ENCODE measurements around the gene TMEM179.

TMEM179 gene

DNA sequence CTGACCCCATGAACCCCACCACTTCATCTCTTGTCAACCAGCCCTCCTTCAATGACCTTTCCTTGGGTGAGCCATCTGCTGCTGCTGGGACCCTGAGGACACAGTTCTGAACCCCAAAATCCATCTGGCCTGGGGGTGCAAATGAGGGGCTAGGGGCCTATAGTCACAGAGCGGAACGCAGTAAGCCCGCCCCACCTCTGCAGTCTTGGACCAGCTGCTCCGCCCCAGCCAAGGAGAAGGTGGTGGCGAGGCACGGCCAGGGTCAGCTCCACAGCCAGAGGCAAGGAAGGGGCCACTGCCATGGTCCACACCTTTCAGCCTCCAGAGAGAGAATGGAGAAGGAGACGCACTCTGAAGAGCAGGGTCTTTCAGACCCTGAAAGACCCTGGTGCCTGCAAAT lies 5.1 kb downstream of the TMEM179 start (continued):
- no peak for TF ChIP-seq SNAI2 (CRISPR knock-in tag; IDR thresholded peaks at IDR 0.05)

GRCh38 chr14:104598910-104599273 lies 5.7 kb downstream of the TMEM179 start:
- ATAC-seq, result no peak
- TF ChIP-seq, protein P1, sequence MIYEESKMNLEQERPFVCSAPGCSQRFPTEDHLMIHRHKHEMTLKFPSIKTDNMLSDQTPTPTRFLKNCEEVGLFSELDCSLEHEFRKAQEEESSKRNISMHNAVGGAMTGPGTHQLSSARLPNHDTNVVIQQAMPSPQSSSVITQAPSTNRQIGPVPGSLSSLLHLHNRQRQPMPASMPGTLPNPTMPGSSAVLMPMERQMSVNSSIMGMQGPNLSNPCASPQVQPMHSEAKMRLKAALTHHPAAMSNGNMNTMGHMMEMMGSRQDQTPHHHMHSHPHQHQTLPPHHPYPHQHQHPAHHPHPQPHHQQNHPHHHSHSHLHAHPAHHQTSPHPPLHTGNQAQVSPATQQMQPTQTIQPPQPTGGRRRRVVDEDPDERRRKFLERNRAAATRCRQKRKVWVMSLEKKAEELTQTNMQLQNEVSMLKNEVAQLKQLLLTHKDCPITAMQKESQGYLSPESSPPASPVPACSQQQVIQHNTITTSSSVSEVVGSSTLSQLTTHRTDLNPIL (CRISPR knock-in tag; IDR thresholded peaks at IDR 0.05; ENCODE audit: low read depth), result no peak
- TF ChIP-seq BACH2 (CRISPR knock-in tag; IDR thresholded peaks at IDR 0.05; ENCODE audit: borderline replicate concordance), result no peak
- no peak for TF ChIP-seq GLIS3 (CRISPR knock-in tag; IDR thresholded peaks at IDR 0.05)
- TF ChIP-seq ZNF565 (CRISPR knock-in tag; conservative IDR thresholded peaks at IDR 0.05; ENCODE audit: low read depth), result no peak
- no peak for TF ChIP-seq RARB (CRISPR knock-in tag; IDR thresholded peaks at IDR 0.05)

GRCh38 chr14:104598039-104598909 lies 6.3 kb downstream of the TMEM179 start:
- no peak for ATAC-seq

More at GRCh38 chr14:104598039-104598909, 6.3 kb downstream of the TMEM179 start:
- TF ChIP-seq ZNF565 (CRISPR knock-in tag; conservative IDR thresholded peaks at IDR 0.05; ENCODE audit: low read depth), result no peak
- TF ChIP-seq, protein P2, sequence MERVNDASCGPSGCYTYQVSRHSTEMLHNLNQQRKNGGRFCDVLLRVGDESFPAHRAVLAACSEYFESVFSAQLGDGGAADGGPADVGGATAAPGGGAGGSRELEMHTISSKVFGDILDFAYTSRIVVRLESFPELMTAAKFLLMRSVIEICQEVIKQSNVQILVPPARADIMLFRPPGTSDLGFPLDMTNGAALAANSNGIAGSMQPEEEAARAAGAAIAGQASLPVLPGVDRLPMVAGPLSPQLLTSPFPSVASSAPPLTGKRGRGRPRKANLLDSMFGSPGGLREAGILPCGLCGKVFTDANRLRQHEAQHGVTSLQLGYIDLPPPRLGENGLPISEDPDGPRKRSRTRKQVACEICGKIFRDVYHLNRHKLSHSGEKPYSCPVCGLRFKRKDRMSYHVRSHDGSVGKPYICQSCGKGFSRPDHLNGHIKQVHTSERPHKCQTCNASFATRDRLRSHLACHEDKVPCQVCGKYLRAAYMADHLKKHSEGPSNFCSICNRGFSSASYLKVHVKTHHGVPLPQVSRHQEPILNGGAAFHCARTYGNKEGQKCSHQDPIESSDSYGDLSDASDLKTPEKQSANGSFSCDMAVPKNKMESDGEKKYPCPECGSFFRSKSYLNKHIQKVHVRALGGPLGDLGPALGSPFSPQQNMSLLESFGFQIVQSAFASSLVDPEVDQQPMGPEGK (CRISPR knock-in tag; IDR thresholded peaks at IDR 0.05; ENCODE audit: borderline replicate concordance), result no peak
- no peak for TF ChIP-seq ISL1 (CRISPR knock-in tag; IDR thresholded peaks at IDR 0.05)
- no peak for TF ChIP-seq OSR1 (CRISPR knock-in tag; IDR thresholded peaks at IDR 0.05)
- TF ChIP-seq ZNF70 (CRISPR knock-in tag; IDR thresholded peaks at IDR 0.05), result no peak
- no peak for TF ChIP-seq ZC3H10 (CRISPR knock-in tag; IDR thresholded peaks at IDR 0.05)
- TF ChIP-seq GLIS3 (CRISPR knock-in tag; IDR thresholded peaks at IDR 0.05), result no peak
- TF ChIP-seq, protein P1 (CRISPR knock-in tag; IDR thresholded peaks at IDR 0.05; ENCODE audit: low read depth), result no peak
- no peak for TF ChIP-seq BACH2 (CRISPR knock-in tag; IDR thresholded peaks at IDR 0.05; ENCODE audit: borderline replicate concordance)
- no peak for TF ChIP-seq RARB (CRISPR knock-in tag; IDR thresholded peaks at IDR 0.05)
- TF ChIP-seq, protein P3, sequence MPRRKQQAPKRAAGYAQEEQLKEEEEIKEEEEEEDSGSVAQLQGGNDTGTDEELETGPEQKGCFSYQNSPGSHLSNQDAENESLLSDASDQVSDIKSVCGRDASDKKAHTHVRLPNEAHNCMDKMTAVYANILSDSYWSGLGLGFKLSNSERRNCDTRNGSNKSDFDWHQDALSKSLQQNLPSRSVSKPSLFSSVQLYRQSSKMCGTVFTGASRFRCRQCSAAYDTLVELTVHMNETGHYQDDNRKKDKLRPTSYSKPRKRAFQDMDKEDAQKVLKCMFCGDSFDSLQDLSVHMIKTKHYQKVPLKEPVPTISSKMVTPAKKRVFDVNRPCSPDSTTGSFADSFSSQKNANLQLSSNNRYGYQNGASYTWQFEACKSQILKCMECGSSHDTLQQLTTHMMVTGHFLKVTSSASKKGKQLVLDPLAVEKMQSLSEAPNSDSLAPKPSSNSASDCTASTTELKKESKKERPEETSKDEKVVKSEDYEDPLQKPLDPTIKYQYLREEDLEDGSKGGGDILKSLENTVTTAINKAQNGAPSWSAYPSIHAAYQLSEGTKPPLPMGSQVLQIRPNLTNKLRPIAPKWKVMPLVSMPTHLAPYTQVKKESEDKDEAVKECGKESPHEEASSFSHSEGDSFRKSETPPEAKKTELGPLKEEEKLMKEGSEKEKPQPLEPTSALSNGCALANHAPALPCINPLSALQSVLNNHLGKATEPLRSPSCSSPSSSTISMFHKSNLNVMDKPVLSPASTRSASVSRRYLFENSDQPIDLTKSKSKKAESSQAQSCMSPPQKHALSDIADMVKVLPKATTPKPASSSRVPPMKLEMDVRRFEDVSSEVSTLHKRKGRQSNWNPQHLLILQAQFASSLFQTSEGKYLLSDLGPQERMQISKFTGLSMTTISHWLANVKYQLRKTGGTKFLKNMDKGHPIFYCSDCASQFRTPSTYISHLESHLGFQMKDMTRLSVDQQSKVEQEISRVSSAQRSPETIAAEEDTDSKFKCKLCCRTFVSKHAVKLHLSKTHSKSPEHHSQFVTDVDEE (CRISPR knock-in tag; IDR thresholded peaks at IDR 0.05), result no peak
- TF ChIP-seq ZNF8 (CRISPR knock-in tag; IDR thresholded peaks at IDR 0.05), result no peak
- no peak for TF ChIP-seq POU6F1 (CRISPR knock-in tag; IDR thresholded peaks at IDR 0.05; ENCODE audit: borderline replicate concordance, low read depth)
- no peak for TF ChIP-seq ESRRG (CRISPR knock-in tag; IDR thresholded peaks at IDR 0.05)
- TF ChIP-seq CSRNP3 (CRISPR knock-in tag; IDR thresholded peaks at IDR 0.05), result no peak
- TF ChIP-seq TOX (CRISPR knock-in tag; IDR thresholded peaks at IDR 0.05; ENCODE audit: borderline replicate concordance), result no peak
- TF ChIP-seq PPARA (CRISPR knock-in tag; IDR thresholded peaks at IDR 0.05; ENCODE audit: borderline replicate concordance), result no peak

All from SK-N-SH treated with all-trans-retinoic acid at 6 μM for 48 hours (cell line).